ENCODE results near the gene SH3RF2. TPM values are rescaled to one million over a fixed set of nuclear protein-coding genes. Genes with fewer than 3 reads are reported as not detected.

SH3RF2 gene
- total RNA-seq, 2 experiments from 2014 or later = not detected

DNA sequence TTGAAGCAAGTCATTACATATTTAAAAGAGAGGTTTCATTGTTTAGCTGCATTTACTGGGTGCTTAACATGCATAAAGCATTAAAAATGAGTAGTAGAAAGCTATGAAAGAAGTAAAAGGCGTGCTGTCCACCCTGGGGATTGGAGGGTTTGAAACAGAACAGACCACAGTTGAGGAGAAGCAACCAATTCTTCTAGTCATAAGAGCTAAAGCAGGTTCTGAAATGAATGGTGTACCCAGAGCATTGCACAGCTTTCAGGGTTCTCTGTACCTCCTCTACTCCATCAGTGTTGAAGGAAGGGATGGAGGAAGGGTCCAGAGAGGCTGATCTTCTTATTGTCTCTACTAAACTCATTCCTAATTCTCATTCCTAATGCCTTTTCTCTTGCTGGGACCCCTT lies 68.9 kb downstream of the SH3RF2 start:
- ChIA-PET POLR2A (interaction anchor here (1.0 kb wide), 1 partner anchor 34 kb away, joined by 3 read pairs; no protein-coding TSS in a partner anchor), CTCF (ENCODE audit: unreplicated experiment) (interaction anchor here (0.5 kb wide), 1 partner anchor 181 kb away, joined by 3 read pairs; no protein-coding TSS in a partner anchor)
- TF ChIP-seq, protein P1, sequence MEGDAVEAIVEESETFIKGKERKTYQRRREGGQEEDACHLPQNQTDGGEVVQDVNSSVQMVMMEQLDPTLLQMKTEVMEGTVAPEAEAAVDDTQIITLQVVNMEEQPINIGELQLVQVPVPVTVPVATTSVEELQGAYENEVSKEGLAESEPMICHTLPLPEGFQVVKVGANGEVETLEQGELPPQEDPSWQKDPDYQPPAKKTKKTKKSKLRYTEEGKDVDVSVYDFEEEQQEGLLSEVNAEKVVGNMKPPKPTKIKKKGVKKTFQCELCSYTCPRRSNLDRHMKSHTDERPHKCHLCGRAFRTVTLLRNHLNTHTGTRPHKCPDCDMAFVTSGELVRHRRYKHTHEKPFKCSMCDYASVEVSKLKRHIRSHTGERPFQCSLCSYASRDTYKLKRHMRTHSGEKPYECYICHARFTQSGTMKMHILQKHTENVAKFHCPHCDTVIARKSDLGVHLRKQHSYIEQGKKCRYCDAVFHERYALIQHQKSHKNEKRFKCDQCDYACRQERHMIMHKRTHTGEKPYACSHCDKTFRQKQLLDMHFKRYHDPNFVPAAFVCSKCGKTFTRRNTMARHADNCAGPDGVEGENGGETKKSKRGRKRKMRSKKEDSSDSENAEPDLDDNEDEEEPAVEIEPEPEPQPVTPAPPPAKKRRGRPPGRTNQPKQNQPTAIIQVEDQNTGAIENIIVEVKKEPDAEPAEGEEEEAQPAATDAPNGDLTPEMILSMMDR (conservative IDR thresholded peaks at IDR 0.05; ENCODE audit: low read length) = no peak
- TF ChIP-seq EZH2phosphoT487 (IDR thresholded peaks at IDR 0.05; ENCODE audit: borderline replicate concordance, low read depth, low read length) = no peak
- no peak overlapping the region for H3K4me2 ChIP-seq (ENCODE audit: low read length)
- no peak overlapping the region for H3K4me3 ChIP-seq (ENCODE audit: low read depth, low read length, poor library complexity, severe bottlenecking)
- H3K4me1 ChIP-seq (ENCODE audit: insufficient read depth, low read length, poor library complexity, severe bottlenecking) = no peaks in the 10 kb centered on the region
- no peak overlapping the region for H2AFZ ChIP-seq (ENCODE audit: low read length)
- no TSS peak for BruUV-seq (replicated peaks)
- DNase-seq (ENCODE audit: low spot score) = no peak
- H3K79me2 ChIP-seq (ENCODE audit: insufficient read depth, low read depth, low read length) = no peaks in the 10 kb centered on the region
- intact Hi-C loops (cut with micrococcal nuclease; ENCODE audit: unreplicated experiment) = no loop called here
- no peaks in the 10 kb centered on the region for H4K20me1 ChIP-seq (ENCODE audit: insufficient read depth, low read length)
- H3K27ac ChIP-seq (ENCODE audit: low read depth, low read length, poor library complexity, severe bottlenecking) = no peak overlapping the region
- H3K36me3 ChIP-seq (ENCODE audit: insufficient read depth, low read length) = no peaks in the 10 kb centered on the region
- no peaks in the 10 kb centered on the region for H3K9me2 ChIP-seq (ENCODE audit: insufficient read depth, low read length)
- no peaks in the 10 kb centered on the region for H3K9me3 ChIP-seq (ENCODE audit: low read length)

DNA sequence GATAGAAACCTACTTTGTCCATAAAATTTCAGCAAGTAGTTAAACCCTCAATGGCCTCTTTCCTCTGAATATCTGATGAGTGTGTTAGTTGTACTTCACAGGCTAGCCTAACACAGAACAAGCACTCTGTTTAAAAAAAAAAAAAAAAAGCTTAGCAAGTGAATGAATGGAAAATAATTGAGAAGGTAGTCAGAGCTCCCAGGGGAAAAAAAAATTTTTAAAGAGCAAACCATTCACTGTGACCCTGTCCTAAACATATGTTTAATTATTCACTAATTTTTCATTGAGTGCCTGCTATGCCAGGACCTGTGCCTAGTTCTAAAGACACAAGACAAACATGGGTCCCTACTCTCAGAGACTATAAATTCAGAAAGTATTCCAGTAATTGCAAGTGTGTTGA lies 69.3 kb downstream of the SH3RF2 start:
- H3K4me1 ChIP-seq (ENCODE audit: insufficient read depth, low read length, poor library complexity, severe bottlenecking) = no peaks in the 10 kb centered on the region
- POLR2A ChIA-PET = interaction anchor here (1.0 kb wide), 1 partner anchor 34 kb away, joined by 3 read pairs; no protein-coding TSS in a partner anchor
- BruUV-seq (replicated peaks) = no TSS peak

More for the DNA sequence above, 69.3 kb downstream of the SH3RF2 start:
- no peaks in the 10 kb centered on the region for H3K36me3 ChIP-seq (ENCODE audit: insufficient read depth, low read length)
- H3K4me3 ChIP-seq (ENCODE audit: low read depth, low read length, poor library complexity, severe bottlenecking) = no peak overlapping the region
- no peak overlapping the region for H2AFZ ChIP-seq (ENCODE audit: low read length)
- TF ChIP-seq EZH2phosphoT487 (IDR thresholded peaks at IDR 0.05; ENCODE audit: borderline replicate concordance, low read depth, low read length) = no peak
- TF ChIP-seq, protein P1 (conservative IDR thresholded peaks at IDR 0.05; ENCODE audit: low read length) = no peak
- H3K4me2 ChIP-seq (ENCODE audit: low read length) = no peak overlapping the region
- no peak for DNase-seq (ENCODE audit: low spot score)
- CTCF ChIA-PET (ENCODE audit: unreplicated experiment) = interaction anchor here (0.5 kb wide), 1 partner anchor 182 kb away, joined by 3 read pairs; no protein-coding TSS in a partner anchor
- intact Hi-C loops (cut with micrococcal nuclease; ENCODE audit: unreplicated experiment) = no loop called here
- H4K20me1 ChIP-seq (ENCODE audit: insufficient read depth, low read length) = no peaks in the 10 kb centered on the region
- H3K9me3 ChIP-seq (ENCODE audit: low read length) = no peaks in the 10 kb centered on the region
- no peaks in the 10 kb centered on the region for H3K79me2 ChIP-seq (ENCODE audit: insufficient read depth, low read depth, low read length)
- no peak overlapping the region for H3K27ac ChIP-seq (ENCODE audit: low read depth, low read length, poor library complexity, severe bottlenecking)
- H3K9me2 ChIP-seq (ENCODE audit: insufficient read depth, low read length) = no peaks in the 10 kb centered on the region

Measured in OCI-LY7 (cell line).